PC-9 (cell line): ENCODE results near the gene TAF9B.

ENCODE experiments used
- CTCF ChIP-seq: fragments of 200-600 bp; sonication (generic); conservative IDR thresholded peaks from 2 replicates; pipeline ENCODE4 v1.6.1; 2017; ENCODE audit warnings: mixed run types, antibody characterized with exemption, mild to moderate bottlenecking, moderate library complexity
- EZH2 ChIP-seq: fragments of 200-600 bp; sonication (generic); IDR thresholded peaks from 2 replicates; pipeline ENCODE4 v1.8.0; 2017; ENCODE audit warnings: antibody characterized with exemption, low read depth

GRCh38 chrX:78118628-78119027 is 20.8 kb downstream of the TAF9B start:
- TF ChIP-seq CTCF (no peak), EZH2 (no peak)
